ENCODE results near the gene NUDT14.

NUDT14 gene

GRCh38 chr14:105155681-105156413 is 25.3 kb downstream of the NUDT14 start:
- no peak for FAIRE-seq

- FAIRE-seq = no peak
These were observed 26.0 kb downstream of the NUDT14 start for GRCh38 chr14:105155071-105155651.

GRCh38 chr14:105154476-105154871 is 26.6 kb downstream of the NUDT14 start:
- no peak for FAIRE-seq

GRCh38 chr14:105153739-105154475 is 27.2 kb downstream of the NUDT14 start:
- FAIRE-seq = no peak

- FAIRE-seq = no peak
These were observed 27.8 kb downstream of the NUDT14 start for GRCh38 chr14:105153331-105153731.

- FAIRE-seq = no peak
These were observed 28.3 kb downstream of the NUDT14 start for GRCh38 chr14:105152794-105153241.

- no peak for FAIRE-seq
These were observed 29.0 kb downstream of the NUDT14 start for GRCh38 chr14:105151838-105152793.

- no peak for FAIRE-seq
These were observed 29.9 kb downstream of the NUDT14 start for GRCh38 chr14:105151084-105151837.

GRCh38 chr14:105150368-105151083 is 30.6 kb downstream of the NUDT14 start:
- FAIRE-seq = no peak

GRCh38 chr14:105150026-105150367 is 31.1 kb downstream of the NUDT14 start:
- FAIRE-seq = no peak

GRCh38 chr14:105149146-105149781 is 31.8 kb downstream of the NUDT14 start:
- no peak for FAIRE-seq

- no peak for FAIRE-seq
These were observed 32.4 kb downstream of the NUDT14 start for GRCh38 chr14:105148604-105149145.

GRCh38 chr14:105147671-105148603 is 33.2 kb downstream of the NUDT14 start:
- no peak for FAIRE-seq

- no peak for FAIRE-seq
These were observed 34.0 kb downstream of the NUDT14 start for GRCh38 chr14:105146976-105147635.

GRCh38 chr14:105146181-105146975 is 34.7 kb downstream of the NUDT14 start:
- FAIRE-seq = no peak

- no peak for FAIRE-seq
These were observed 35.5 kb downstream of the NUDT14 start for GRCh38 chr14:105145381-105146180.

All from colon (tissue), 2 donors.